Airway epithelial cell (primary cell): ENCODE results near the gene SCGB2A2. TPM values are rescaled to one million over a fixed set of nuclear protein-coding genes. Genes with fewer than 3 reads are reported as not detected.

ENCODE experiments used
- total RNA-seq: library from RNA; depleted of rRNA; stranded (reverse); fragments of >200 nt; gene quantifications from 2 replicates; pipeline ENCODE4 v1.2.3, GENCODE V29; 2015

The SCGB2A2 gene
- not detected in 2 replicates for total RNA-seq

DNA sequence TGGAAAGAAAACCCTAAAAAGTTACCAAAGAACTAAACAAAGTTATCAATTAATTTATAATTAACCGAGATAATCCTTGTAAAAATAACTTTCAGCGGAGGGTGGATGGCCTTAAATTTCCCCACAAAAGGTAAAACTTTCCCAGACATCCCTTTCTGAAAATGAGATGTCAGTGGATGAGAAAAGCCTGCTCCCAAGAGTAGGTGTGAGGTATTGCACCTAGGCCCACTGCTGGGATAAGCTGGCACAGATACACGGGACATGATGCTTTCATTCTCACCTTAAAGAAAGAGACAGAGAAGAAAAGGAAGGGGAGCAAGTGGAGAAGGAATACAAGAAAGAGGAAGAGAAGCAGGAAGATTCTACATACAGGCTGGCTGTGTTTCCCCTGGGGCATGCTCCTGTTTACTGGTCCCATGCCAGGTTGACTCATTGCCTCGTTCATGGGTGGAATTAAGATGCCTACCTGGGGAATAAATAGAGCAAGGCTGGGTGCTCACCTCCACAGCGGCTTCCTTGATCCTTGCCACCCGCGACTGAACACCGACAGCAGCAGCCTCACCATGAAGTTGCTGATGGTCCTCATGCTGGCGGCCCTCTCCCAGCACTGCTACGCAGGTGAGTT lies at the start of gene SCGB2A2:
Gene SCGB2A2 (plus strand): TSS at position 505 of the 625 bp plus-strand sequence. CDS start 59 bp downstream, at position 564.

DNA sequence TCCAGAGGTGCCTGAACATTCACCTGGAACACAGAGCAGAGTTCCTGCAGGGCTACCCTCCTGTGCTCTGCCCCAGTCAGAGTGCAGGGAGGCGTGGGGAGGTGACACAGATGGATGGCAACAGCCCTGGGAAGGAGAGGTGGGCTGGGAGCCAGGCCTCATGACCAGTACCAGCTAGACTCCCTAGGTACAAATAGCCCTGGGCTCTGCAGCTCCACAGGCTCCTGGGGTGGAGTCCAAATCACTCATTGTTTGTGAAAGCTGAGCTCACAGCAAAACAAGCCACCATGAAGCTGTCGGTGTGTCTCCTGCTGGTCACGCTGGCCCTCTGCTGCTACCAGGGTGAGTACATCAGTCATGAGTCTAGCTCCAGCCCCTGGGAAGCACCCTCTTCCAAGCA lies 27.9 kb upstream of the SCGB2A2 start, which contains the start of gene SCGB1D2:
Gene SCGB1D2 (plus strand): TSS at position 219 of the 400 bp plus-strand sequence. CDS start 69 bp downstream, at position 288.

DNA sequence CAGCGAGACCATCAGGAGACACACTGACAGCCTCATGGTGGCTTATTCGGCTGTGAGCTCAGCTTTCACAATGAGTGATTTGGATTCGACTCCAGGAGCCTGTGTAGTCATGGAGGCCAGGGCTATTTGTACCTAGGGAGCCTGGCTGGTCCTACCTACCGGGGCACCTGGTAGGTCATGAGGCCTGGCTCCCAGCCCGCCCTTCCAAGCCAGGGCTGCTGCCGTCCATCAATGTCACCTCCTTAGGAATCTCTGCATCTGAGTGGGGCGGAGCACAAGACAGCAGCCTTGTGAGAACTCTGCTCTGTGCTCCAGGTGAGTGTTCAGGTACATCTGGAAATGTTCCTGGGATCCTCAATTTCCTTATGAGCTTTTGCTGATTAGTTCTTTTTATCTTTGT lies 29.0 kb downstream of the SCGB2A2 start, which contains the start of gene SCGB1D4:
Gene SCGB1D4 (minus strand): TSS at position 101 of the 400 bp plus-strand sequence. CDS start 65 bp downstream, at position 36.

Other genes with a start within 250 kb of the SCGB2A2 start
- gene INCENP, start 146.1 kb upstream of the SCGB2A2 start, total RNA-seq, result 20.1 and 33.5 TPM in 2 replicates
- gene SCGB1D1, start 79.9 kb upstream of the SCGB2A2 start, total RNA-seq, result not detected in 2 replicates
- gene SCGB2A1, start 61.5 kb upstream of the SCGB2A2 start, total RNA-seq, result not detected in 2 replicates
- gene SCGB1D2, start 27.9 kb upstream of the SCGB2A2 start, total RNA-seq, result not detected in 2 replicates
- not detected in 2 replicates for gene SCGB1D4, start 28.9 kb downstream of the SCGB2A2 start, total RNA-seq
- not detected in 2 replicates for gene ASRGL1, start 67.3 kb downstream of the SCGB2A2 start, total RNA-seq
- gene SCGB1A1, start 148.9 kb downstream of the SCGB2A2 start, total RNA-seq, result not detected in 2 replicates